Central memory CD4-positive, alpha-beta T cell (primary cell): ENCODE results near the gene TM2D3.

Experiments
- DNase-seq: peaks from one replicate; pipeline ENCODE4 v3.0.0; 2022

TM2D3 gene

GRCh38 chr15:101599091-101599490 is 53.1 kb downstream of the TM2D3 start:
- DNase-seq, result no peak

GRCh38 chr15:101597360-101597928 is 54.7 kb downstream of the TM2D3 start:
- DNase-seq, result no peak

- DNase-seq, result no peak
Measured at GRCh38 chr15:101596633-101597032, 55.5 kb downstream of the TM2D3 start.
